Erythroblast (primary cell): ENCODE measurements around the gene PRKAA1.

ENCODE experiments used
- GATA1 ChIP-seq: IDR thresholded peaks from 2 replicates; pipeline ENCODE4 v1.6.1; 2011; ENCODE audit warnings: low read depth, mild to moderate bottlenecking, control low read depth, low read length, moderate library complexity
- POLR2A ChIP-seq: IDR thresholded peaks from 2 replicates; pipeline ENCODE4 v1.6.1; 2011; ENCODE audit warnings: mild to moderate bottlenecking, low read length

- TF ChIP-seq POLR2A (peak; percentile 56), GATA1 (no peak)
These were observed at the start of gene PRKAA1 for GRCh38 chr5:40798012-40798800.
